Left renal cortex interstitium (tissue), 4 donors: ENCODE measurements around the gene RBM8A. TPM values are rescaled to one million over a fixed set of nuclear protein-coding genes. Genes with fewer than 3 reads are reported as not detected.

Experiments
- DNase-seq, 4 donors: peaks; one replicate each; pipeline ENCODE4 v3.0.0-alpha.2; 2013; ENCODE audit warnings: low read depth in 4 of 4, low spot score in 2 of 4, missing footprints in 1 of 4
- polyA plus RNA-seq, 4 donors: library from polyadenylated mRNA; unstranded; fragments of 120-200 nt; gene quantifications; one replicate each; pipeline ENCODE4 v1.2.1, GENCODE V29; 2013; ENCODE audit not compliant: insufficient read length in 4 of 4

The RBM8A gene
- polyA plus RNA-seq, 4 donors = 183 to 214 (median 202) TPM

DNA sequence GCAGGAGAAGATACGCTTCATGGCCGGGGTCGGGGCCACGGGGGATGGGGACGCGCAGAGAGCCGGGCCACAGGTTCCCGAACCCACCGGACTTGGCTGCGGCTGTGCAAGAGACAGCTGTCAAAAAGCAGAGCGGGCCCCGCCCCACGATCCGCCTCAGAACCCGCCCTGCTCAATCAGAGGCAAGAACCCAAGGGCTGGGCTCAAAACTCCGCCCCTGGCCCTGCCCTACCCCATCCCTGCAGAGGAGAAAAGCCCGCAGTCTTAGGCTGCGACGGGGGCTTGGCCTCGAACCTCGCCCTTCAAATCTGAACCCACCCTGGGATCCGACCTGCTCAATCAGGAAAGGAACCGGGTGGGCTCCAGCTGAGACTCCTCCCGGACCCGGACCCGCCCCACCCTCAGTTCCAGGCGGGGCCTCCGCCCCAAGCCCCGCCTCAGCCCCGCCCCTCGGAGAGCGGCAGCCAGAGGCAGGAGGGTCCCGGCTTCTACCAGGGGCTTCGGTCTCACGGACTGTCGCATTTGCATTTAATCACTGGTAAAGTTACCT lies 41.5 kb downstream of the RBM8A start, which contains the start of gene ANKRD35:
Gene ANKRD35, minus strand, starts transcription at position 129 of the 550 bp plus-strand sequence. Its CDS starts 108 bp downstream, at position 21.
- peak in 3 of 4 donors; percentile 34 to 69 (median 55) for DNase-seq

DNA sequence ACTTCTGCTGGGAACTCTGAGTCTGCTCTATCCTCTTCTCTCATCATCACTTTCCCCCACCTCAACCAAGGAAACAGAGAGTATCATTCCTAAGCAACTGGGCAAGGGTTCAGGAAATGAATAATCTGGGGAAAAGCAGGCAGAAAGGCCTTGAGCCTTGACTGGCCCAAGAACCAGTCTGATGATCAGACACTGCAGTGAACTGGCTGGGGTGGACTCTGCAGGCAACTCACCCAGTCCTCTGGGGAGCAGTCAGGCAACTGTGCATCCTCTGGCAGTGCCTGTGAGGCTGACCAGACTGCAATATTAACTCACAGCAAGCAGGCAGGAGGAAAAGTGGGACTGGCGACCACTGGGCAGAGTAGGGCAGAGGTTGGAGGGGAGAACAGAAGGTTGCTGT lies 42.6 kb downstream of the RBM8A start:
- no peak for DNase-seq

DNA sequence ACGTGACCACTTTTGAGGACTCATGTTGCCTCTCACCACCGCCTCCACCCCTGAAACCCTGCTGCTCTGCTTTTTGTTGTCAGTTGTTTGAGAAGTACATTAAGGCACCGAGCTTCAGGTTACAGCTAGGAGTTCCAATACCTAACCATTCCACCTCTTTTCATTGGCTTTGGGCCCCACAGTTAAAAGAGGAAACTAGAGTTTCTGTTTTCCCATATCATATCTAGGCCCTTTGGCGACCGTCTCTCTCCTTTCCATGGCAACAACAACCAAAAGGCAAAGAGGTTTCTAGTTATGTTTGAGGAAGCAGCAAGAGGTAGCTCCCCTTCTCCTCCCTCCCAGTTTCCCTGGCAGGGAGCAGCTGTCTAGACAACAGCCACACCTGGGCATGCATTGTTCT lies 47.5 kb downstream of the RBM8A start:
- no peak for DNase-seq

DNA sequence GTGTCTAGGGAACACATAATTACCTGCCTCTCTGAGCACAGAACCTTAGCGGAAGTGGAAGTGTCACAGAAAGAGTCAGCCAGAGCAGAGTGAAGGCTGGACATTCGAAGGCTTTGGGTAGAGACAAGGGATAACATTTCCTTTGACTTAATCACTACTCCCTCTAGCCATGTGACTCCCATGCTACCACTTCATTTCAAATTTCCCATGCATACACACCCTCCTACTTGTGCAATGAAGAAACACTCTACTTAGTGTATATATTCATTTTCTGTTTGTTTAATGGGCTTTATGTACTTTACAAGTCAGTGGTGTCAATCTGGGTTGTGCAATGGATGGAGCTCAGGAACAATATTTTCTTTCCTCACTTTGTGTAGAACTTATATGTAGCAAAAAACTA lies 48.6 kb downstream of the RBM8A start:
- DNase-seq = no peak

DNA sequence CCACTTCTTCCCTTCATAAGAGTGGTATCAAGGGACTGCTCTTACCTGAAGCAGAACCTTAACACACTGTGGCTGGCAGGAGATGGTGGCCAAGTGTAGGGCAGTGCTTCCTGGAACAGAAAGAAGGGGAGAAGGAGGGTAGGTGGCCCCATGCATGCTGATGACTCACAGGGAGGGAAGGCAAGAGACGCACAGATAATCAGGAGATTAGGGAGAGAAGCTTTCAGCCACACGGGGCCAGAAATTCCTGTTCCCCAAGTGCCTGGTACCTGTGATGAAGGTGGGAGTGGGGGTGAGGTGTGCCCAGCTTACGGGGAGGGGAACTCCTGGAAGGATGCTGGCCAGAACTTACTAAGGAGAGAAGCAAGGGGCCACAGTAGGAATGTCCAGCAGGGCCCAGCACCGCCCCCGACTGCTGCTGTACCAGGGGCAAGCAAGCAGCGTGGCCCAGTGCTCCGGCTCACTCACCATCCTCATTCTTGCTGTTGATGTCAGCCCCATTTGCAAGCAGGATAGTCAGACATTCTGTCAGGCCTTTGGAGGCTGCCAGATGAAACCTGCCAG lies 49.3 kb downstream of the RBM8A start:
- no peak for DNase-seq

DNA sequence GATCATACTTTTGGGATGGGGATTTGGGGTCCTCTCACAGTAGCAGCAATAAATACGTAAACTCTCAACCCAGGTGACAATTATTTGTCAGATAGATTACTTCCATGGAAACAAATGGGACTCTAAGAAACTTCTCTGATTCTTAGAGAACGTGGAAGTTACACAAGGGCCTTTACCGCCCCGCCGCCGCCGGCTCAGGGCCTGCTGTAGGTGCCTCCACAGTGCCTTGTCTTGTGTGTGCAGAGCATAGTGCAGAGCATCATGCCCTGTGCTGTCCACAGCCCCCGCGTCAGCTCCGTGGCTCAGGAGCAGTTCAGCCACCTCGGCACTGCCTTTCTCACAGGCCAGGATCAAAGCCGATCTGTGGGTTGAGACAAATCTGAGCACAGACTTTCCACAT lies 52.6 kb downstream of the RBM8A start:
- no peak for DNase-seq

DNA sequence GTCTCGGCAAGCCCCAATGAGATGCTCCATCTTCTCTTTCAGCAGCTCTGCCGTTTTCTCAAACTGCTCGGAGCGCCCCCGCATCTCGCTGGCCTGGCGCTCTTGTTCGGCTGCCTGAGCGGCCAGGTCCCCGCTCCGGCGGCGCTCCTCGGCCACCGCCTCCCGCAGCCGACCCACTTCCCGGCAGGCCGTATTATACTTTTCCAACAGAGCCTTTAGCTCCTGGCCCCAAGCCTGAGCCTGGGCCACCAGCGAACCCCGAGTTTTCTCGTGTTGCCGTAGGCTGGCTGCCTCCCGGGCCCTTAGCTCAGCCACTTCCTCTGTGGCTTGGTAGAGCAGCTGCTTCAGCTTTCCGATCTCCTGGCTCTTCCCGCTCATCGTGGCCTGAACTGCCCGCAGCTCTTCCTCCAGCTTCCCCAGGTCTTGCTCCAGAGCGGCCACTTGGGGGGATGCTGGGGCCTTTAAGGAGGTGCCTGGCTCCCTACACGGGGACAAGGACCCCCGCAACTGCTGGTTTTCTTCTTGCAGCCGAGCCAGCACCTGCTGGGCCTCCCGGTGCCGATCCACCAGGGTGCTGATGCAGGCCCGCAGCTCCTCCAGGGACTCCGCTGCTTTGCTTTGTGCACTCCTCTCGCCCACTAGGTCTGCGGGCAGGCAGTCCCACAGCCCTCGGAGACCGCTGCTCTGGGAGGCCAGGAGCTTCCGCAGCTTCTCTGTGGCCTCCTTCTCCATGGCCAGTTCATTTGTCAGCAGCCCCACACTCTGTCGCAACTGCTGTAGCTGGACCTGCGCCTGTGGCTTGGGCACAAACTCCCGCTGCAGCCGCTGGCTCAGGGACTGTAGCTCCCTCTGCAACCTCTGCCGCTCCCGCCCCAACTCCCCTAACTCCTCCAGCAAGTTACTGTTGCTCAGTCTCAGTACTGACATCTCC lies 55.0 kb downstream of the RBM8A start:
- DNase-seq = peak in 3 of 4 donors; percentile 39 to 60 (median 48)

Other genes starting within 250 kb of the RBM8A start
- 100 to 1,000 TPM; 123 to 219 (median 180) TPM for gene PDZK1, start 220.1 kb downstream of the RBM8A start, polyA plus RNA-seq
- gene CD160, start 208.0 kb downstream of the RBM8A start, polyA plus RNA-seq = 1 to 10 TPM in 2 of 4 donors, under 1 TPM in 2; 0.60 to 2.9 (median 1.5) TPM
- 10 to 100 TPM; 12.4 to 23.6 (median 17.0) TPM for gene RNF115, start 103.4 kb downstream of the RBM8A start, polyA plus RNA-seq
- gene POLR3C, start 103.3 kb downstream of the RBM8A start, polyA plus RNA-seq = 10 to 100 TPM; 34.9 to 37.3 (median 35.2) TPM
- 1 to 10 TPM; 6.4 to 9.1 (median 7.3) TPM for gene NUDT17, start 81.9 kb downstream of the RBM8A start, polyA plus RNA-seq
- gene PIAS3, start 68.4 kb downstream of the RBM8A start, polyA plus RNA-seq = 10 to 100 TPM; 40.2 to 68.7 (median 53.5) TPM
- 1 to 10 TPM; 2.1 to 3.4 (median 2.4) TPM for gene ANKRD35, start 41.6 kb downstream of the RBM8A start, polyA plus RNA-seq
- gene ITGA10, start 17.4 kb downstream of the RBM8A start, polyA plus RNA-seq = 1 to 10 TPM in 2 of 4 donors, under 1 TPM in 2; 0.51 to 1.9 (median 1.3) TPM
- 10 to 100 TPM; 49.6 to 65.3 (median 57.8) TPM for gene PEX11B, start 8.8 kb downstream of the RBM8A start, polyA plus RNA-seq
- gene LIX1L, start 30.5 kb upstream of the RBM8A start, polyA plus RNA-seq = 10 to 100 TPM; 23.9 to 28.0 (median 25.3) TPM
- under 1 TPM; 0.65 to 0.88 (median 0.72) TPM for gene ANKRD34A, start 37.1 kb upstream of the RBM8A start, polyA plus RNA-seq
- gene POLR3GL, start 37.2 kb upstream of the RBM8A start, polyA plus RNA-seq = 10 to 100 TPM; 32.0 to 42.2 (median 33.9) TPM
- 100 to 1,000 TPM; 387 to 577 (median 451) TPM for gene TXNIP, start 69.1 kb upstream of the RBM8A start, polyA plus RNA-seq
- gene HJV, start 94.3 kb upstream of the RBM8A start, polyA plus RNA-seq = under 1 TPM in 2 of 4 donors, not detected in 2; 0.19 to 0.88 TPM
- gene NBPF10, start 217.3 kb upstream of the RBM8A start, polyA plus RNA-seq = 1 to 10 TPM; 1.7 to 4.4 (median 3.0) TPM